Thyroid gland (tissue), 4 donors: ENCODE measurements around the gene KIAA0930. TPM values are rescaled to one million over a fixed set of nuclear protein-coding genes. Genes with fewer than 3 reads are reported as not detected.

Source experiments
- DNase-seq, 2 donors: peaks; one replicate each; pipeline ENCODE4 v3.0.0-alpha.2; 2019
- H3K27ac ChIP-seq, 3 donors: fragments of 200-600 bp; sonication (generic); 1 replicate in 2 of 3; 2 replicates in 1 of 3; pipeline ENCODE4 v1.5.1; 2016 to 2019; ENCODE audit warnings: mild to moderate bottlenecking in 1 of 3, moderate library complexity in 1 of 3
- H3K27me3 ChIP-seq: fragments of 200-600 bp; sonication (generic); one replicate; pipeline ENCODE4 v1.5.1; 2019
- H3K36me3 ChIP-seq, 2 donors: fragments of 200-600 bp; sonication (generic); one replicate each; pipeline ENCODE4 v1.5.1; 2016 to 2019
- H3K4me1 ChIP-seq, 2 donors: fragments of 200-600 bp; sonication (generic); one replicate each; pipeline ENCODE4 v1.5.1; 2017 to 2019
- H3K4me3 ChIP-seq, 3 donors: fragments of 200-600 bp; sonication (generic); replicated peaks in 1 of 3; 1 replicate in 2 of 3; 2 replicates in 1 of 3; pipeline ENCODE4 v1.5.1; 2016; ENCODE audit warnings: mild to moderate bottlenecking in 1 of 3
- H3K9me3 ChIP-seq: fragments of 200-600 bp; sonication (generic); one replicate; pipeline ENCODE4 v1.5.1; 2017
- POLR2A ChIP-seq, 2 donors: fragments of 450-650 bp; IDR thresholded peaks; one replicate each; pipeline ENCODE4 v1.6.1; 2017; ENCODE audit warnings: antibody characterized with exemption in 2 of 2, mild to moderate bottlenecking in 2 of 2, moderate library complexity in 1 of 2
- WGBS, 2 donors: methylation state at CpG; one replicate each; pipeline ENCODE4 v1.1.5; 2017; 5-methylcytosine and 5-hydroxymethylcytosine counted together
- intact Hi-C: fragments of 100-400 bp; cut with DNase I; formaldehyde crosslinking; loops from one replicate; pipeline ENCODE4 v1.15.1; 2023
- total RNA-seq, 4 donors: library from RNA; depleted of rRNA; stranded (reverse); fragments of >200 nt; gene quantifications; one replicate each; pipeline ENCODE4 v1.2.3, GENCODE V29; 2016
- TF ChIP-seq, protein P1 (sequence below), 6 experiments: fragments of 200-600 bp in 3 of 6; fragments of 450-650 bp in 3 of 6; sonication (generic) in 3 of 6; IDR thresholded peaks; one replicate each; pipeline ENCODE4 v1.5.1; 2016 to 2019; ENCODE audit warnings: antibody characterized with exemption in 6 of 6, mild to moderate bottlenecking in 2 of 6, inconsistent platforms in 1 of 6, moderate library complexity in 1 of 6

Gene KIAA0930
- total RNA-seq, 4 donors from 2014 or later, result 21.0 to 42.7 (median 25.0) TPM

DNA sequence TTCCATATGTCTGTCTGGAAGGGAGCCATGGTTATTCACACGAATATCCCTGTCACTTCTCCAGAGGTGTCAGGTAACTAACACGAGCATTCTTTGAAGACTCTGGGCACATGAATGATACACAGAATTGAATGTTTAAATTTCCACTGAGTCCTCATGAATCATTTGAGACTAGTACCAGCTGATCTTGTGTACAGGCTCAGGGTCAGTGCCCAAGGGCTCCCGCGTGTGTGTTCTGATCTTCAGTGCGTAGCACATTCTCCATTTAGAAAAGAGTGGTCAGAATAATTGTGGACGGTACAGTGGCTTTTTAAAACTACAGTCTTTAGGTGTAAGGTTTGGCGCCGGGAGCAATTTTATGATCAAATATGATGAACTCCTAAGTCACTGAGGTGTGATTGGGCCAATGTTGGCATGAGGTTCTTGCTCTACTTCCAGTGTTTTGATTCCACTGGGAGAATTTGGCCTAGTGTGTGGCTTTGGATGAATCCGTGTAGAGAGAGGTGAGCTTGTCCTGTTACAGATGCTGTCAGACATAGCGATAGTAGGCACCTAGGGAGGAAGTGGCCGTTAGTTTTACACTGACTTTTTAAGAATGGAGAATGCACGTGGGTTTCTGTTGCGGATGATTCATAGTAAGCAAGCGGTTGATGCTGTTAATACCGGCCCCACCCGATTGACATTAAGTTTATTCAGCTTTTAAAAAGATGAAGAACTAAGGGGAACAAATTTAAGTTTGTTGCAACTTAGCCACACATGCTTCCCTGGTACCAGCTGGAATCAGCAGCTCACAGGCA is 54.8 kb downstream of the KIAA0930 start:
- H3K4me1 ChIP-seq, result peaks cover 0 to 19% of the 10 kb centered on the region in 2 donors
- H3K9me3 ChIP-seq, result no peaks in the 10 kb centered on the region
- intact Hi-C loops, result no loop called here
- DNase-seq, result no peak
- H3K36me3 ChIP-seq, result peaks cover 28 to 29% of the 10 kb centered on the region in 2 donors
- no peaks in the 10 kb centered on the region for H3K27me3 ChIP-seq
- H3K4me3 ChIP-seq, result no peak overlapping the region
- TF ChIP-seq POLR2A (IDR thresholded peaks at IDR 0.05), result no peak
- TF ChIP-seq, protein P1, sequence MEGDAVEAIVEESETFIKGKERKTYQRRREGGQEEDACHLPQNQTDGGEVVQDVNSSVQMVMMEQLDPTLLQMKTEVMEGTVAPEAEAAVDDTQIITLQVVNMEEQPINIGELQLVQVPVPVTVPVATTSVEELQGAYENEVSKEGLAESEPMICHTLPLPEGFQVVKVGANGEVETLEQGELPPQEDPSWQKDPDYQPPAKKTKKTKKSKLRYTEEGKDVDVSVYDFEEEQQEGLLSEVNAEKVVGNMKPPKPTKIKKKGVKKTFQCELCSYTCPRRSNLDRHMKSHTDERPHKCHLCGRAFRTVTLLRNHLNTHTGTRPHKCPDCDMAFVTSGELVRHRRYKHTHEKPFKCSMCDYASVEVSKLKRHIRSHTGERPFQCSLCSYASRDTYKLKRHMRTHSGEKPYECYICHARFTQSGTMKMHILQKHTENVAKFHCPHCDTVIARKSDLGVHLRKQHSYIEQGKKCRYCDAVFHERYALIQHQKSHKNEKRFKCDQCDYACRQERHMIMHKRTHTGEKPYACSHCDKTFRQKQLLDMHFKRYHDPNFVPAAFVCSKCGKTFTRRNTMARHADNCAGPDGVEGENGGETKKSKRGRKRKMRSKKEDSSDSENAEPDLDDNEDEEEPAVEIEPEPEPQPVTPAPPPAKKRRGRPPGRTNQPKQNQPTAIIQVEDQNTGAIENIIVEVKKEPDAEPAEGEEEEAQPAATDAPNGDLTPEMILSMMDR (IDR thresholded peaks at IDR 0.05), result no peak
- H3K27ac ChIP-seq, result no peak overlapping the region
- 91 to 95% methylated on average over 16 of the region's 16 CpGs for WGBS, 2 donors

DNA sequence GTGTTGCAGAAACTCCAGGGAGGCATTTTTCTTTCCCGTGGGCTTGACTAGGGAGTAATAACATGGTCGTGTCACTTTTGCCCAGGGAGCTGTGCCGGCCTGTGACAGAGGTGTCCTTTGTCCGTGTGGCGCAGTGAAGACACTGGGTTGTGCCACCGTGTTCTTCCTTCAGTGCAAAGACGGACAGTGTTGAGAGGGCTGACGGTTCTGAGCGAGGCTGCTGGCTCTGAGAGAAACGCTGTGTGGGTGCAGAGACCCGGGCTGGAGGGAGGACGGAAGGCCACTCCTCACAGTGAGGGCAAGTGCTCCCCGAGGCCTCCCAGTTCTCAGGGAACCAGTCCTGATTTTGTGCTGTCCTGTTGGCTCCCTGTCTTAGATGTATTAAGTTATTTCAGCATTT is 56.7 kb downstream of the KIAA0930 start:
- 94 to 95% methylated on average over 13 of the region's 13 CpGs for WGBS, 2 donors
- no peak for DNase-seq
- no peak overlapping the region for H3K4me3 ChIP-seq
- H3K27ac ChIP-seq, result no peak overlapping the region
- H3K9me3 ChIP-seq, result no peaks in the 10 kb centered on the region
- peaks cover 0 to 32% of the 10 kb centered on the region in 2 donors for H3K4me1 ChIP-seq
- TF ChIP-seq, protein P1 (IDR thresholded peaks at IDR 0.05), result no peak
- no peak for TF ChIP-seq POLR2A (IDR thresholded peaks at IDR 0.05)
- intact Hi-C loops, result no loop called here
- peaks cover 28 to 34% of the 10 kb centered on the region in 2 donors for H3K36me3 ChIP-seq
- no peaks in the 10 kb centered on the region for H3K27me3 ChIP-seq

DNA sequence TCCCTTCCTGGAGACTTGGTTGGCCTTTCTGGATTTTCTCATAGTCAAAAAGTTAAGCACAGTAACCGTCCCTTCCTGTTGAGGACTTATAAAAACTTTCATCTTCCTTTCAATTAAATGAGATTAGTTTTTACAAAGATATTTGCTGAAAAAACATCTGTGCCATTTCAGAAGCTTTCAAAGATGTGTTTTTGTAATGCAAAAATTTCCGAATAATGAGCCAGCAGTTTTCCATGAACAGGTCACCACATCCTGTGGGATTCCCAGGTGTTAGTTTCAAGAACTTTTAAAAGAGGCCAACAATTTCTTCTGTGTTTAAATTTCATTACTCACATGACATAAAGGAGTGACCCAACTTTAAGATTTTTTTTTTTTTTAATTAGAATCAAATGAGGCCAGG is 58.9 kb downstream of the KIAA0930 start:
- TF ChIP-seq, protein P1 (IDR thresholded peaks at IDR 0.05), result no peak
- TF ChIP-seq POLR2A (IDR thresholded peaks at IDR 0.05), result no peak
- H3K27me3 ChIP-seq, result no peaks in the 10 kb centered on the region
- H3K36me3 ChIP-seq, result peaks cover 35 to 50% of the 10 kb centered on the region in 2 donors
- DNase-seq, result no peak
- no peaks in the 10 kb centered on the region for H3K9me3 ChIP-seq
- WGBS, 2 donors, result 77 to 88% methylated on average over 2 of the region's 2 CpGs
- no peak overlapping the region for H3K4me3 ChIP-seq
- intact Hi-C loops, result no loop called here
- H3K27ac ChIP-seq, result peak overlapping the region in 1 of 3 donors; percentile 79
- peaks cover 0 to 27% of the 10 kb centered on the region in 2 donors for H3K4me1 ChIP-seq

DNA sequence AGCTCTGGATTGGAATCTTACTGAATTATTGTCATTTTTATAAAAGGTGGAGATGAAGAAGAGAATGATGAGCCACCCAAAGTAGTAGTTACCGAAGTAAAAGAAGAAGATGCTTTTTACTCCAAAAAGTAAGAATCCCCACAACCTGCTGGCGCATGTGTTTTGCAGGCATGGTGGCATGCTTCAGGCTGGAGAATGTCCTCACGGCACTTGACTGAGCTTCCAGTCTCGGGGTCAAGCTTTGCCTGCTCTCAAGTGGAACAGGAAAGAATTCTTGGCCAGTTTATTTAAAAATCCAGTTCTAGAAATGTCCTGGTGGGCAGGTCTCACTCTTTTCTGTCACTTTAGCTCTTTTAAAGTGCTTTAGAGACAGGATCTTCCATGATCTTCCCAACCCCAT is 59.5 kb downstream of the KIAA0930 start:
- H3K9me3 ChIP-seq, result no peaks in the 10 kb centered on the region
- peaks cover 0 to 27% of the 10 kb centered on the region in 2 donors for H3K4me1 ChIP-seq
- intact Hi-C loops, result no loop called here
- 33 to 58% methylated on average over 4 of the region's 4 CpGs for WGBS, 2 donors
- peaks cover 38 to 49% of the 10 kb centered on the region in 2 donors for H3K36me3 ChIP-seq
- H3K27me3 ChIP-seq, result no peaks in the 10 kb centered on the region
- no peak overlapping the region for H3K4me3 ChIP-seq
- H3K27ac ChIP-seq, result peak overlapping the region in 1 of 3 donors; percentile 79
- TF ChIP-seq, protein P1 (IDR thresholded peaks at IDR 0.05), result no peak
- TF ChIP-seq POLR2A (IDR thresholded peaks at IDR 0.05), result no peak
- DNase-seq, result peak; percentile 61 to 79

DNA sequence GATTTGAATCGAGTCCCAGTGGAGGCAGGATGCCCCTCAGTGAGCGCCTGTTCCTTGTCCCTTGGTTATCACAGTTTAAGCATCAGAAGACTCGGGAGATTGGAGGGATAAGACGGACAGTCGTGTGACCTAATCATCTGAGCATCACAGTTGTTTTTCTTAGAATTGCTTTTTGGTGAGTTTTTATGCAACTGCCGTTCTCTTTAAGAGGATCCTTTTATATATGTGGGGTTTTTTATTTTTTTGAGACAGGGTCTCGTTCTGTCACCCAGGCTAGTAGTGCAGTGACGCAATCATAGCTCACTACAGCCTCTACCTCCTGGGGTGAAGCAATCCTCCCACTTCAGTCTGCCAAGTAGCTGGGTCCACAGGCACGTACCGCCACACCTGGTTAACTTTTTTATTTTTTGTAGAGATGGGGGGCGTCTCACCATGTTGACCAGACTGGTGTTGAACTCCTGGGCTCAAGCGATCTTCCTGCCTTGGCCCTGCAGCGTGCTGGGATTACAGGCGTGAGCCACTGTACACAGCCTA is 60.5 kb downstream of the KIAA0930 start:
- Histone ChIP-seq H3K27me3 (no peaks in the 10 kb centered on the region), H3K27ac (peak overlapping the region in 1 of 3 donors; percentile 79), H3K9me3 (no peaks in the 10 kb centered on the region), H3K4me1 (peaks cover 0 to 30% of the 10 kb centered on the region in 2 donors), H3K4me3 (no peak overlapping the region), H3K36me3 (peaks cover 40 to 45% of the 10 kb centered on the region in 2 donors)
- DNase-seq, result peak; percentile 41 to 76
- no peak for TF ChIP-seq POLR2A (IDR thresholded peaks at IDR 0.05)
- TF ChIP-seq, protein P1 (IDR thresholded peaks at IDR 0.05), result no peak
- 41 to 68% methylated on average over 14 of the region's 14 CpGs for WGBS, 2 donors
- intact Hi-C loops, result no loop called here
